ENCODE measurements around the gene SHANK3.

Gene SHANK3

DNA sequence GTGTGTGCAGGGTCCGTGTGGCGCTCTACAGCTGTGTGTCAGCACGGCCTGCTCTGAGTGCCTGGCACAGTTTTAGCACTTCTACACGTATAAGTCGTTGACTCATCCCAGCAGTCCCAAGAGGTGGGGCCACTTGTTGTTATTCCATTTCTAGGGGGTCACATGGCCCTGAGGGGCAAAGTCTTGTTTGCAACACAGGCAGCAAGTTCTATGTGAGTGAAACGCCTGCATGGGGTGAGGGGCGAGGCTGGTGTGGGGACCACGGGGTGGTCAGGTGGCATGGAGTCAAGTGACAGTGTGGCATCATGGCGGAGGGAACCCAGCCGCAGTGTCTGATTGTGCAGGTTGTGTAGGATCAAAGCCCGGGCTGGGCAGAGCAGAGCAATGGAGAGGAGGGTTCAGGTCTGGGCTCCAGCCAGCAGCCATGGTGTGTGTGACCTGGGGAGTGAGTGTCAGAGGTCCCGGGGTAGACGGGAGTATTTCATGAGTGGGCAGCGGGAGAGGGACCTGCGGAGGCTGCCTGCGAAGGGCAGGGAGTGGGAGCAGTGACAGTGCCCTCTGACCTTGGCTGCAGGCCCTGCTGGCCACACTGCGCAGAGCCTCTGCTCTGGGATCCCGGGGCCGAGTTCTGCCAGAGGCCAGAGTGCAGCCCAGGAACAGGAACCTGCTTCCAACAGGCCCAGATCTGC lies 27.9 kb downstream of the SHANK3 start:
- TF ChIP-seq POLR2AphosphoS5 (IDR thresholded peaks at IDR 0.05; ENCODE audit: low read depth, low read length), result no peak
- no peak for TF ChIP-seq SIN3A (IDR thresholded peaks at IDR 0.05; ENCODE audit: borderline replicate concordance, insufficient read depth, low read length)
- TF ChIP-seq, protein P1, sequence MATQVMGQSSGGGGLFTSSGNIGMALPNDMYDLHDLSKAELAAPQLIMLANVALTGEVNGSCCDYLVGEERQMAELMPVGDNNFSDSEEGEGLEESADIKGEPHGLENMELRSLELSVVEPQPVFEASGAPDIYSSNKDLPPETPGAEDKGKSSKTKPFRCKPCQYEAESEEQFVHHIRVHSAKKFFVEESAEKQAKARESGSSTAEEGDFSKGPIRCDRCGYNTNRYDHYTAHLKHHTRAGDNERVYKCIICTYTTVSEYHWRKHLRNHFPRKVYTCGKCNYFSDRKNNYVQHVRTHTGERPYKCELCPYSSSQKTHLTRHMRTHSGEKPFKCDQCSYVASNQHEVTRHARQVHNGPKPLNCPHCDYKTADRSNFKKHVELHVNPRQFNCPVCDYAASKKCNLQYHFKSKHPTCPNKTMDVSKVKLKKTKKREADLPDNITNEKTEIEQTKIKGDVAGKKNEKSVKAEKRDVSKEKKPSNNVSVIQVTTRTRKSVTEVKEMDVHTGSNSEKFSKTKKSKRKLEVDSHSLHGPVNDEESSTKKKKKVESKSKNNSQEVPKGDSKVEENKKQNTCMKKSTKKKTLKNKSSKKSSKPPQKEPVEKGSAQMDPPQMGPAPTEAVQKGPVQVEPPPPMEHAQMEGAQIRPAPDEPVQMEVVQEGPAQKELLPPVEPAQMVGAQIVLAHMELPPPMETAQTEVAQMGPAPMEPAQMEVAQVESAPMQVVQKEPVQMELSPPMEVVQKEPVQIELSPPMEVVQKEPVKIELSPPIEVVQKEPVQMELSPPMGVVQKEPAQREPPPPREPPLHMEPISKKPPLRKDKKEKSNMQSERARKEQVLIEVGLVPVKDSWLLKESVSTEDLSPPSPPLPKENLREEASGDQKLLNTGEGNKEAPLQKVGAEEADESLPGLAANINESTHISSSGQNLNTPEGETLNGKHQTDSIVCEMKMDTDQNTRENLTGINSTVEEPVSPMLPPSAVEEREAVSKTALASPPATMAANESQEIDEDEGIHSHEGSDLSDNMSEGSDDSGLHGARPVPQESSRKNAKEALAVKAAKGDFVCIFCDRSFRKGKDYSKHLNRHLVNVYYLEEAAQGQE (IDR thresholded peaks at IDR 0.05; ENCODE audit: insufficient read depth in 1 of 2, low read depth in 2 of 2, low read length in 2 of 2), result no peak
- no peak for TF ChIP-seq FOXP2 (optimal IDR thresholded peaks at IDR 0.05; ENCODE audit: borderline replicate concordance, extremely low read depth, extremely low read length, insufficient read depth)
- no peak for TF ChIP-seq TAF1 (IDR thresholded peaks at IDR 0.05; ENCODE audit: borderline replicate concordance, insufficient read depth, low read length)

DNA sequence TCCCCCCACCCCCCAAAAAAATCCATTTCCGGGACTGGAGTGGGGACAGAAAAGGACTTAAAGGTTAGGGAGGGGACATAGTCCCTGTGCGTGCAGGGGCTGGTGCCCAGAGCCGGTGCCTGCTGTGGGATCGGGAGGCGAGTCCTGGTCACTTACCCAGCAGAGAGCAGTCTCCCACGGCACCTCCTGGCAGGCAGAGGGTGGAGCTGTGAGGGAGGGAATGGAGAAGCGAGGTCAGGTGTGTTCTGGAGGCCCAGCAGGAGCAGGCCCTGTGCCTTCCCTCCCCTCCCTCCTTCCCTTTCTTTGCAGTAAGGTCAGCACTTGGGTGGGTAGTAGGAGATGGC lies 28.4 kb downstream of the SHANK3 start:
- TF ChIP-seq, protein P1 (IDR thresholded peaks at IDR 0.05; ENCODE audit: insufficient read depth in 1 of 2, low read depth in 2 of 2, low read length in 2 of 2), result no peak
- TF ChIP-seq POLR2AphosphoS5 (IDR thresholded peaks at IDR 0.05; ENCODE audit: low read depth, low read length) (no peak), TAF1 (IDR thresholded peaks at IDR 0.05; ENCODE audit: borderline replicate concordance, insufficient read depth, low read length) (no peak), SIN3A (IDR thresholded peaks at IDR 0.05; ENCODE audit: borderline replicate concordance, insufficient read depth, low read length) (no peak), FOXP2 (optimal IDR thresholded peaks at IDR 0.05; ENCODE audit: borderline replicate concordance, extremely low read depth, extremely low read length, insufficient read depth) (no peak)

DNA sequence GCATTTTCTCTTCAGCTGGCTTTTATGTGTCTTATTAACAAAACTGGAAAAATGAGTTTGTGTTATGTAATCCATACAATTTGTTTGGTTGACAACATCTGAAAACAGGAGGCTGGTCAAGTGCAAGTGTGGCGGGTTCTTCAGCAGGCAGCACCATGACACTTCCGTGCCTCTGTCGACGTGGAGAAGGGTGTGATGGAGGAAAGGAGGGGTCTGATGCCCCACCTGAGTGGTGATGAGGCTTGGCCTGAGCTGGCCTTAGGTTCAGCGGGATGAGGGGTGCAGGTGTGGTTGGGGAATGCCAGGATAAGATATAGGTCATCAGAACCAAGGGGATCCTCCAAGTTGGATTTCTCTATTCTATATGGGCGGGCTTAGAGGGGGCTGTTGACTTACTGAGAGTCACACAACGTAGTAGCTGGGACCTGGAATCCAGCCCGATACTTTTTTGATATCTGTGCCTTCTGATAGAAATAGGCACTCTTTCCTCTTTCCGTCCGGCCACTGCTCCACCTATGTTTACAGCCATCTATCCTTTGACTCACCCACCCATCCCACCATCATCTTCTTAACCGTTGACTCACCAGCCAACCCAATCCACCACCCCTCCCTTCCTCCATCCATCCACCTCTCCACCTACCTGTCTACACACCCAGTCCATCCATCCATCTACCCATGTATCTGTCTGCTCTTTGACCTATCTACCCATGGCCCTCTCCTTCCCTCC lies 29.0 kb downstream of the SHANK3 start:
- TF ChIP-seq POLR2AphosphoS5 (IDR thresholded peaks at IDR 0.05; ENCODE audit: low read depth, low read length) (no peak), SIN3A (IDR thresholded peaks at IDR 0.05; ENCODE audit: borderline replicate concordance, insufficient read depth, low read length) (no peak), FOXP2 (optimal IDR thresholded peaks at IDR 0.05; ENCODE audit: borderline replicate concordance, extremely low read depth, extremely low read length, insufficient read depth) (no peak), TAF1 (IDR thresholded peaks at IDR 0.05; ENCODE audit: borderline replicate concordance, insufficient read depth, low read length) (no peak)
- TF ChIP-seq, protein P1 (IDR thresholded peaks at IDR 0.05; ENCODE audit: insufficient read depth in 1 of 2, low read depth in 2 of 2, low read length in 2 of 2), result no peak

DNA sequence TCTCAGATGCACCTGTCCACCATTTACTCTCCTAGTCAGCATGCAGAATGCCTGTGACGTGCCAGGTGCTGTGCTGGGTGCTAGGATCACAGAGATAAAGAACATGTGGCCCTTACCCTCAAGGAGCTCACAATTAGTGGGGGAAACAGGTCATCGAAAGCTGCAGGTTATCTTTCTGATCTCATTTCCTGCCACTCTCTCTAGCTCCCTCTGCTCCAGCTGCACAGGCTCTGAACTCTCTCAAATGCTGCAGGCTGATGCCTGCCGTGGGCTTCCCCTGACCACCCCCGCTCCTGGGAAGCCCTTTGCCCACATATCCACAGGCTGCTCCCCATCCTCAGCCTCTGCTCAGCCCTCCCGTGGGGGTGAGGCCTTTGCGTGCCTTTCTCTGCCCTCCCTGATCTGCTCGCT lies 29.6 kb downstream of the SHANK3 start:
- TF ChIP-seq SIN3A (IDR thresholded peaks at IDR 0.05; ENCODE audit: borderline replicate concordance, insufficient read depth, low read length), result no peak
- TF ChIP-seq POLR2AphosphoS5 (IDR thresholded peaks at IDR 0.05; ENCODE audit: low read depth, low read length), result no peak
- TF ChIP-seq FOXP2 (optimal IDR thresholded peaks at IDR 0.05; ENCODE audit: borderline replicate concordance, extremely low read depth, extremely low read length, insufficient read depth), result no peak

DNA sequence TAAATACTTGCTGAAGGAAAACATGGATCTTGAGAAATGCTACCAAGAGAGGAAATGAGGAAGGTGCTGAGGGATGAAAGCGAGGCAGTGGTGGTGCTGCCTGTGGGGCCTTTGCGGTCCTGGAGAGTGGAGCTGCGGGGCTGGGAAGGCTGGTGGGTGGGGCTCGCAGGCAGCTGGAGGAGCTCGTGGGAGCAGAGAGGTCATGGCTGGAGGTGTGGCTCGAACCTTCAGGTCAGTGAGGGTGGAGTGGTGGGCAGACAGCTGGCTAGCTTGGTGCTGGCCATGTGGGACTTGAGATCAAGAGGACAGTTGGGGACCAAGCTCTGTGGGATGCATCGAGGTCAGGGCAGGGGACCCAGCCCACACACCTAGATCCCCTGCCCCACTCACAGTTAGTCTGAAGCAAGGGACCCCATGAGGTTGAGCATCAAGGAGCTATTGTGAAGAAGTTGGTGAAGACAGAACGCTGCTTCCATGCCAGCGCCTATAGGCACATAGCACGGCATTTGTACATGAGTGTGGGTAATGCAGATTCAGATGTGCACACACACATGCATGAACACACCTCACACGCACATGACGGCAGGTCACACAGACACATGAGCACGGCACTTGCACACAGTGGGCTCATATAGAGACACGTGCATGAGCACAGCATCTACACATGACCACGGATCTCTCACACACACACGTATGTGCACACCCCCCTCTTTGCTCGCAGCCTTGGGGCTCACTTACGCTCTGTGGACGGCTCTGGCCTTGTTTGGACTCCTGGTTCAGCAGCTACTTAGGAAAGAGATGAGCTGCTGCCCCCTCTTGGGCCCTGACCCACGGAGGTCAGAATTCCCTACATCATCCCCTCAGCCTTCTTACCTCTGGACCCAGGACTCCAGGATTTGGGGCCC lies 30.4 kb downstream of the SHANK3 start:
- TF ChIP-seq FOXP2 (optimal IDR thresholded peaks at IDR 0.05; ENCODE audit: borderline replicate concordance, extremely low read depth, extremely low read length, insufficient read depth) (no peak), POLR2AphosphoS5 (IDR thresholded peaks at IDR 0.05; ENCODE audit: low read depth, low read length) (no peak), SIN3A (IDR thresholded peaks at IDR 0.05; ENCODE audit: borderline replicate concordance, insufficient read depth, low read length) (no peak), TAF1 (IDR thresholded peaks at IDR 0.05; ENCODE audit: borderline replicate concordance, insufficient read depth, low read length) (no peak)
- TF ChIP-seq, protein P1 (IDR thresholded peaks at IDR 0.05; ENCODE audit: insufficient read depth in 1 of 2, low read depth in 2 of 2, low read length in 2 of 2), result no peak
